ENCODE results near the gene NEBL.

NEBL gene

GRCh38 chr10:20890009-20890408 lies 7.1 kb downstream of the NEBL start:
- H3K4me3 Mint-ChIP-seq = no peak overlapping the region
- ATAC-seq (replicated peaks) (no peak), DNase-seq (no peak)
- no peaks in the 10 kb centered on the region for H3K9me3 Mint-ChIP-seq
- H3K27me3 Mint-ChIP-seq = peaks cover 6% of the 10 kb centered on the region in 2 donors
- no peak overlapping the region for H3K27ac Mint-ChIP-seq
- no peaks in the 10 kb centered on the region for H3K36me3 Mint-ChIP-seq
- no peaks in the 10 kb centered on the region for H3K4me1 Mint-ChIP-seq

DNA sequence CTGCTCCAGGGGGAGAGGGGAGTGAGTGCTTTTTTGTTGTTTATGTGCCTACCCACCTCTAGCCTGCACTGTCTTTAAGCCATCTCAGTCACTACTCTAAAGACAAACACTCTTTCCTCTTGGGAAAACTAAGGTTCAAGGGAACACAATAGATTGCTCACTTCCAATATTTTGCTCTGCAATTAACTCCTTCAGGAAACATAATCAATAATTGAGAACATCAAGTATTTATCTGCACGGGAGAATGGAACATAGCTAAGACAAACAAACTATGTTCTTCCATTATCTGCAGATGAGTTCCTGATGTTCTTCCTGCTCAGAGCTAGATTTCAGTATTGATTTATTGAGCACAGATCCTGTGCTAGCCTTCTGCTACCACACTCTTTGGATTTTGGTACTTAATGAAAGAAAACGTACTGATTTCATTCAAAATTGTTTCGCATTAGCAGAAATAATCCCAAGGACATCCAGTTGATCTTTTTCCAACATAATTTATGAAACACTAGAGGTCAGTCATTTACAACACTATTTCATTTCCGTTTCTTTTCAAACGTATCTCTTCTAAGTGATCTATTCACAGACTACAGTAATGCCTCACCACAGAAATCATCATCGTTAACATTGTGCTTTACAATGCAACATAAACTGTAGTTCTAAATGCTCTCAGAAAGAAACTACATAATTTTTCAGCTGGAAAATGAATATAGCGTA lies 8.3 kb downstream of the NEBL start:
- no peaks in the 10 kb centered on the region for H3K4me1 Mint-ChIP-seq

GRCh38 chr10:20887706-20888555 lies 9.2 kb downstream of the NEBL start:
- H3K4me1 Mint-ChIP-seq = no peaks in the 10 kb centered on the region
- ATAC-seq (replicated peaks) = no peak
- H3K27ac Mint-ChIP-seq = no peak overlapping the region
- no peaks in the 10 kb centered on the region for H3K9me3 Mint-ChIP-seq
- H3K4me3 Mint-ChIP-seq = no peak overlapping the region
- DNase-seq = no peak
- H3K27me3 Mint-ChIP-seq = peaks cover 6% of the 10 kb centered on the region in 2 donors
- H3K36me3 Mint-ChIP-seq = no peaks in the 10 kb centered on the region

More for the DNA sequence above, 8.3 kb downstream of the NEBL start:
- DNase-seq (no peak), ATAC-seq (replicated peaks) (no peak)
- Mint-ChIP-seq H3K27me3 (peaks cover 6% of the 10 kb centered on the region in 2 donors), H3K27ac (no peak overlapping the region), H3K9me3 (no peaks in the 10 kb centered on the region), H3K36me3 (no peaks in the 10 kb centered on the region), H3K4me3 (no peak overlapping the region)

DNA sequence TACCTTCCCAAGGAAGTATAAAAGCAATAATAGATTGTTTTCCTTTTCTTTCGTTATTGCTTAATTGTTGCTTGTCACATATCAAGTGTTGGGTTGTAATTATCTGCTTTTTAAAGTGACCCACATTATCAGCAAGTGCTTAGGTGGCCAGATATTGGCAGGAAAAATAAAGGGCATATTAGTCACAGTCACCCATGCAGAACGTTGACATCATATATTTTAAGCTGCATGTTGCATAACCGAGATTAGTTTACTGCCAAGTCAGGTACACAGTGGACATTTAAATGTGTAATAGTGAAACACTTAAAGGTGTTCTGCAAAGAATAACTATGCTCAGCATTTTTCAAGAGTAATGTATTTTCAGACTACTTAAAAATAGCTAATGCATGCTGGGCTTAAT lies 11.4 kb downstream of the NEBL start:
- DNase-seq = no peak
- Mint-ChIP-seq H3K4me3 (no peak overlapping the region), H3K9me3 (peaks cover 0 to 4% of the 10 kb centered on the region in 2 donors), H3K4me1 (peaks cover 0 to 6% of the 10 kb centered on the region in 2 donors), H3K27me3 (no peaks in the 10 kb centered on the region), H3K36me3 (no peaks in the 10 kb centered on the region), H3K27ac (no peak overlapping the region)
- ATAC-seq (replicated peaks) = no peak

DNA sequence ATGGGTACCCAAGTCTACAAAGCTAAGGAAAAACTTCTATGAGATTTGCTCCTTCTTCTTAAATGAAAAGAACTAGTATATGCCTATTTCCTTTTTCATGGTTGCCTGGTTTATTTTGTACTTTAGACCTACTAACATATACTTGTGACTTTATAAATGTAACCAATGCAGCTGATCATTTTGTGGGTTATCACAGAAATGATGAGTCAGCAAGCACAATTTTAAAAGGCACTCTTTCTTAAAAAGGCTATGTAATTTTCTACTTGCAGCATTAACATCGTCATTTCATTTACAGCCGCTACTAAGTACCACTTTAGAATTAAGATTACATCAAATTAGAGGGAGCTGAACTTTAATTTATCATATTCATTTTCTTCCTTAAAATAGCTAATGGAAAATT lies 13.6 kb downstream of the NEBL start:
- DNase-seq (no peak), ATAC-seq (replicated peaks) (no peak)
- Mint-ChIP-seq H3K27me3 (no peaks in the 10 kb centered on the region), H3K27ac (no peak overlapping the region), H3K4me1 (peaks cover 0 to 6% of the 10 kb centered on the region in 2 donors), H3K4me3 (no peak overlapping the region), H3K36me3 (no peaks in the 10 kb centered on the region), H3K9me3 (peaks cover 0 to 4% of the 10 kb centered on the region in 2 donors)

- no peaks in the 10 kb centered on the region for H3K27me3 Mint-ChIP-seq
- H3K9me3 Mint-ChIP-seq = peaks cover 0 to 4% of the 10 kb centered on the region in 2 donors
- ATAC-seq (replicated peaks) = no peak
These were observed 15.0 kb downstream of the NEBL start for GRCh38 chr10:20882091-20882490.

DNA sequence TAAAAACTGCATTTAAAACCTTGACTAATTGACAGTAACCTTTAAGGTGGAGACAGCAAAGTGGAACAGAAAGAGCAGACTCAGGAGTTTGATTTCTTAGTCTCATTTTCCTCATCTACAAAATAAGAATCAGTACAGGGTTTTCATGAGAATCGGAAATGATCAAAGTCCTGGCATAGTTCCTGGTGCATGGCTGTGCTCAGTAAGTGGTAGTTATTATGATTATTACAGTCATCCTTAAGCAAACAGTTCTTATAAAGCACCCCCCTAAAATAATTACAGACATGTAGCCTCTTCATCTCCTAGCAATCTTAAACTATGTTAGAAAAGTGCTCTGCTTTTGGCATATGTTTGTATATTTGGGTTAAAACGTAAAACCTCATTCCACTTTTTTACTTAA lies 18.0 kb downstream of the NEBL start:
- no peak for DNase-seq
- H3K4me3 Mint-ChIP-seq = no peak overlapping the region
- peaks cover 0 to 6% of the 10 kb centered on the region in 2 donors for H3K4me1 Mint-ChIP-seq
- H3K27ac Mint-ChIP-seq = no peak overlapping the region
- ATAC-seq (replicated peaks) = no peak
- no peaks in the 10 kb centered on the region for H3K27me3 Mint-ChIP-seq
- no peaks in the 10 kb centered on the region for H3K36me3 Mint-ChIP-seq
- H3K9me3 Mint-ChIP-seq = peaks cover 0 to 4% of the 10 kb centered on the region in 2 donors

More at GRCh38 chr10:20882091-20882490, 15.0 kb downstream of the NEBL start:
- no peak overlapping the region for H3K27ac Mint-ChIP-seq
- peaks cover 0 to 6% of the 10 kb centered on the region in 2 donors for H3K4me1 Mint-ChIP-seq
- no peak overlapping the region for H3K4me3 Mint-ChIP-seq
- DNase-seq = no peak
- no peaks in the 10 kb centered on the region for H3K36me3 Mint-ChIP-seq

- no peak for ATAC-seq (replicated peaks)
- Mint-ChIP-seq H3K27ac (no peak overlapping the region), H3K9me3 (peaks cover 0 to 4% of the 10 kb centered on the region in 2 donors), H3K4me3 (no peak overlapping the region), H3K4me1 (peaks cover 0 to 6% of the 10 kb centered on the region in 2 donors), H3K36me3 (no peaks in the 10 kb centered on the region), H3K27me3 (no peaks in the 10 kb centered on the region)
- DNase-seq = no peak
These were observed 18.8 kb downstream of the NEBL start for GRCh38 chr10:20877986-20878983.

DNA sequence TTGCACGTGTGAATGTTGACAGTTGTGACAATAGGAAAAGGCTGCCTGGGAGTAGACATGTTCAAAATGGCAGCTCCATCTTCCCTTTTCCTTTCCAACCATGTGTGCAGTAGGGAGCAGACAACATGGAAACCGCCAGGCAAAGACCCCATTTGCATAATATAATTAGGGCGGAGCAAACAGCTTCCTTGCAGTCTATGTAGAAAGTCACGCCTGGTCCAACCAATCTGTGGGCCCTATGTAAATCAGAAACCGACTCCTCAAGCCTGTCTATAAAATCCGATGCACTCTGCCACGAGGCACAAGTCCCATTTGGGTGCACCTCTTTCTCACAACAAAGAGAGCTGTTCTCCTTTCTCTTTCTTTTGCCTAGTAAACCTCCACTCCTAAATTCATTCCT lies 19.6 kb downstream of the NEBL start:
- H3K27ac Mint-ChIP-seq = no peak overlapping the region
- DNase-seq = no peak
- H3K9me3 Mint-ChIP-seq = peaks cover 0 to 4% of the 10 kb centered on the region in 2 donors
- no peak for ATAC-seq (replicated peaks)
- H3K4me1 Mint-ChIP-seq = peaks cover 0 to 6% of the 10 kb centered on the region in 2 donors
- no peak overlapping the region for H3K4me3 Mint-ChIP-seq
- H3K36me3 Mint-ChIP-seq = no peaks in the 10 kb centered on the region
- no peaks in the 10 kb centered on the region for H3K27me3 Mint-ChIP-seq

- no peaks in the 10 kb centered on the region for H3K36me3 Mint-ChIP-seq
- no peak overlapping the region for H3K4me3 Mint-ChIP-seq
- ATAC-seq (replicated peaks) (no peak), DNase-seq (no peak)
- H3K27me3 Mint-ChIP-seq = no peaks in the 10 kb centered on the region
- H3K9me3 Mint-ChIP-seq = no peaks in the 10 kb centered on the region
- H3K27ac Mint-ChIP-seq = no peak overlapping the region
- no peaks in the 10 kb centered on the region for H3K4me1 Mint-ChIP-seq
These were observed 22.9 kb downstream of the NEBL start for GRCh38 chr10:20874261-20874660.

DNA sequence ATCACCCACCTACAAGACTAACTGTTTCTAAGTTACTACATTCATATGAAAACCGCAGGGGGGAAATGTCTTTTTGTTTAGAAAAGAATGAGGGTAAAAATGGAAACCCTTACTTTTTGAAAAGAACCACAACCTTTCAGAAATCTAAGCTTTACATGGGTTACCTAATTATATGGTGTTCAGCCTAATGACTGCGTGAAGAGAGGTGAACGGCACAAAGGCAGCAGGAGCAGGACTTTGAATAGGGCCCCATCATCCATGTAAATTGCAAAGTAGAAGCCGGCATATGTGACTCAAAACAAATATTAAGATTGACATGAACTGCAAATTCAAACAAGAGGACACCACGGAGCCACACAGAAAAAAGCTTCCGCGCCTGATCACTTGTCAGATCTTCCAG lies 25.1 kb downstream of the NEBL start:
- no peaks in the 10 kb centered on the region for H3K36me3 Mint-ChIP-seq
- H3K27ac Mint-ChIP-seq = no peak overlapping the region
- H3K4me3 Mint-ChIP-seq = no peak overlapping the region
- no peaks in the 10 kb centered on the region for H3K4me1 Mint-ChIP-seq
- no peak for DNase-seq
- ATAC-seq (replicated peaks) = no peak
- no peaks in the 10 kb centered on the region for H3K27me3 Mint-ChIP-seq
- H3K9me3 Mint-ChIP-seq = no peaks in the 10 kb centered on the region

- Mint-ChIP-seq H3K4me1 (no peaks in the 10 kb centered on the region), H3K9me3 (no peaks in the 10 kb centered on the region), H3K27me3 (no peaks in the 10 kb centered on the region), H3K27ac (no peak overlapping the region), H3K36me3 (no peaks in the 10 kb centered on the region), H3K4me3 (no peak overlapping the region)
- ATAC-seq (replicated peaks) (no peak), DNase-seq (no peak)
These were observed 26.3 kb downstream of the NEBL start for GRCh38 chr10:20870834-20871233.

DNA sequence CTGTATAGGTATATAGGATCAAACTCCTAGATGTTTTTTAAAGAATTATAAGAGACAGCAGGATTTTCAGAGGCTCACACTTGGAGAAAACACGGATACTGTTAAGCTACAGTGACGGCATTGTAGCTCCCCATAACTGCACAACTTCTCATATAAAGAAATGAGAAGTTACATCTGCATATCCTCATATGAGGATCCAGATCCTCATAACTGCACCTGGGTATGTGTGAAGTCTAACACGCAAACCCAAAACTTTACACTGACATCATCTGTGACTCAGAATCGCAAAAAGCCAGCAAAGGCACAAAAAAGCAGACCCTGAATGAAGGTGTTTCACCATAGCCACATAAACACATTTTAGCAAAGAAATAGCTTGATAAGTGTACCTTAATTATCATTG lies 34.1 kb downstream of the NEBL start:
- DNase-seq (no peak), ATAC-seq (replicated peaks) (no peak)
- no peaks in the 10 kb centered on the region for H3K4me1 Mint-ChIP-seq
- no peaks in the 10 kb centered on the region for H3K9me3 Mint-ChIP-seq
- H3K36me3 Mint-ChIP-seq = no peaks in the 10 kb centered on the region
- H3K27ac Mint-ChIP-seq = no peak overlapping the region
- H3K4me3 Mint-ChIP-seq = no peak overlapping the region
- H3K27me3 Mint-ChIP-seq = peaks cover 4 to 5% of the 10 kb centered on the region in 2 donors
